ENCODE measurements around the gene SOX11.

DNA sequence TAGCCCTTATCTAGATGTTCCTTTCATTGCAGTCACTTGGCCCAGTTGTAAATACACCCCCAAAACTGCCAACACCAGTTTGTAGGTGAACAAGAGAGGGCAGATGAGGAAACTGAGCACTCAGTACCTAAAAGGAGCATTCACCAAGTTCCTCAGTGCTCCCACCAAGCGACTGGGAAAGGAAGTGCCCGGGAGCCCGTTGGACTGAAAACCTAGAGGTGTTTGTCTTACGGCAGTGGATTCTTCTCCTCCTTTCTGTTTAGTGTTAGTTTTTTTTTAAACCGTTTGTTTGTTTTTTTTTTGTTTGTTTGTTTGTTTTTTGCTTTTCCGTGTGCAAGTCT is 43.3 kb downstream of the SOX11 start:
- TF ChIP-seq, protein P1, sequence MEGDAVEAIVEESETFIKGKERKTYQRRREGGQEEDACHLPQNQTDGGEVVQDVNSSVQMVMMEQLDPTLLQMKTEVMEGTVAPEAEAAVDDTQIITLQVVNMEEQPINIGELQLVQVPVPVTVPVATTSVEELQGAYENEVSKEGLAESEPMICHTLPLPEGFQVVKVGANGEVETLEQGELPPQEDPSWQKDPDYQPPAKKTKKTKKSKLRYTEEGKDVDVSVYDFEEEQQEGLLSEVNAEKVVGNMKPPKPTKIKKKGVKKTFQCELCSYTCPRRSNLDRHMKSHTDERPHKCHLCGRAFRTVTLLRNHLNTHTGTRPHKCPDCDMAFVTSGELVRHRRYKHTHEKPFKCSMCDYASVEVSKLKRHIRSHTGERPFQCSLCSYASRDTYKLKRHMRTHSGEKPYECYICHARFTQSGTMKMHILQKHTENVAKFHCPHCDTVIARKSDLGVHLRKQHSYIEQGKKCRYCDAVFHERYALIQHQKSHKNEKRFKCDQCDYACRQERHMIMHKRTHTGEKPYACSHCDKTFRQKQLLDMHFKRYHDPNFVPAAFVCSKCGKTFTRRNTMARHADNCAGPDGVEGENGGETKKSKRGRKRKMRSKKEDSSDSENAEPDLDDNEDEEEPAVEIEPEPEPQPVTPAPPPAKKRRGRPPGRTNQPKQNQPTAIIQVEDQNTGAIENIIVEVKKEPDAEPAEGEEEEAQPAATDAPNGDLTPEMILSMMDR (IDR thresholded peaks at IDR 0.05; ENCODE audit: poor library complexity) = no peak
- TF ChIP-seq EZH2phosphoT487 (IDR thresholded peaks at IDR 0.05; ENCODE audit: low read depth, severe bottlenecking, unreplicated experiment) = no peak
- no peak for TF ChIP-seq EZH2 (IDR thresholded peaks at IDR 0.05; ENCODE audit: borderline replicate concordance)
